HUES48 (cell line): ENCODE results near the gene IPPK.
"Not testable (repeated sequence)": the region's sequence is repeated elsewhere in the genome, so short reads cannot be mapped to it uniquely, and the experiment has no call there.

ENCODE experiments used
- H3K27ac ChIP-seq: one replicate; pipeline ENCODE4 v1.7.0; 2013; ENCODE audit warnings: low read depth, low read length, inconsistent platforms
- H3K27me3 ChIP-seq: 2 replicates; pipeline ENCODE4 v1.6.1; 2013; ENCODE audit warnings: mild to moderate bottlenecking, low read length; ENCODE audit not compliant: control insufficient read depth, insufficient read depth
- H3K36me3 ChIP-seq: 2 replicates; pipeline ENCODE4 v1.6.1; 2013; ENCODE audit warnings: low read length; ENCODE audit not compliant: control insufficient read depth, insufficient read depth
- H3K4me1 ChIP-seq: 2 replicates; pipeline ENCODE4 v1.6.1; 2013; ENCODE audit warnings: mild to moderate bottlenecking, low read length; ENCODE audit not compliant: control insufficient read depth, insufficient read depth
- H3K4me3 ChIP-seq: 2 replicates; pipeline ENCODE4 v1.5.1; 2013; ENCODE audit warnings: mild to moderate bottlenecking, low read depth, low read length
- H3K9ac ChIP-seq: 2 replicates; pipeline ENCODE4 v1.6.1; 2013; ENCODE audit warnings: mild to moderate bottlenecking, low read depth, low read length, moderate library complexity
- H3K9me3 ChIP-seq: 2 replicates; pipeline ENCODE4 v1.6.1; 2013; ENCODE audit warnings: low read length; ENCODE audit not compliant: control insufficient read depth, insufficient read depth

Gene IPPK

GRCh38 chr9:92602413-92602812 is 67.5 kb downstream of the IPPK start:
- Histone ChIP-seq H3K9ac (no peak overlapping the region), H3K27me3 (no peaks in the 10 kb centered on the region), H3K9me3 (peaks cover 4% of the 10 kb centered on the region; the same call in 1 of the 2 replicates), H3K4me1 (no peaks in the 10 kb centered on the region), H3K4me3 (no peak overlapping the region), H3K36me3 (no peaks in the 10 kb centered on the region), H3K27ac (no peak overlapping the region)

DNA sequence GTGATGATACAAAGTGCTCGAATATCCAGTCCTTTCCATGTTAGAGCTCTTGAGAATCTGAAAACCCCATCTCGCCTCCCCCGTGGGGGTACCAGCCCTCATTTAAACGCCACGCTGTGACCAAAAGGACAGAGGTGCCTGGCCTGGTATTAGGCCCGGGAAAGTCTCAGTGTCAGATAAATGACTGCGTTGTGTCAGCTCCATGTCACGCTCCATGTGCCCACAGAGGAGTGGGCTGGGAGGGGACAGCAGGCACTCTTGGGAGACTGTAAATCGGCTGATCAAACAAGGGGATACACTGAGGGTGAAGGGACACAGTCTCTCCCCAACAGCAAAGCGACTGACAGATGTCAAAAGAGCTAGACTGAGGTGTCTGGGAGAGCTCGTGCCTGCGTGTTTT is 68.5 kb downstream of the IPPK start:
- Histone ChIP-seq H3K9me3 (peaks cover 4% of the 10 kb centered on the region; the same call in 1 of the 2 replicates), H3K4me3 (no peak overlapping the region), H3K9ac (no peak overlapping the region), H3K27me3 (no peaks in the 10 kb centered on the region), H3K36me3 (no peaks in the 10 kb centered on the region), H3K27ac (no peak overlapping the region), H3K4me1 (no peaks in the 10 kb centered on the region)

DNA sequence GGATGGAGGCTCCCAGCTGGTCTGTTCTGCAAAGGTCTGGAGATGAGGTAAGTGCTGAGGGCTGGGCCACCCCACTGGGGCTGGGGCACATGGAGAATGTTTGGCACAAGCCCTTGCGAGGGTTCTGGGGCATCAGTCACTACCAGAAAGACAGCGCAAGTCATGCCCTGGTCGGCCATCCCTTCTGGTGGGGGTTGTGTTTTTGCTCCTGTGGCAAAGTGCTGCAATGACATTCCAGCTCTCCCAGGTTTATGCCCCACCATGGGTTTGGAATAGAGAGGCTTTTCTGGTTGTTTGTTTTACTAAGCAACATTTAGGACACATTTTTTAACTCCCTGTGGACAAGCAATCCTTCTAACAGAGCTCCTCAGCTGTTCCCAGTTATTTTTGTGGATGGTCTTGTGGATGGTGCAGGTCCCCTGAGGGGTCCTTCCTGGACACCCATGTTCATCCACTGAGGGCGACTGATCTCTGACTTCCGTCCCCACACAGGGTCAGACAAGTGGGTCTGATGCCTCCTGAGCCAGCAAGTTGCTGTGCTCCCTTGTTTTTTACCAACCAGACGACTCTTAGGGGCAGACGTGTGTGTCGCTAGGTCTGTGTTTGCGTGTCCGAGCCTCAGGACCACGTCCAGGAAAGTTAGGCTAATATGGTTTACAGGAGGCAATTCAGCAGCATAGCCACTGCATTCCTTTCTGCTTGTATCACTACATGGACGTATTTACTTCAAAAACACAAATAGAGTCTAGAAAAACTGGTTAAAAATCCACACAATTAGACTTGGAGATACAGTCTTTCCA is 69.3 kb downstream of the IPPK start:
- Histone ChIP-seq H3K9me3 (peaks cover 4% of the 10 kb centered on the region; the same call in 1 of the 2 replicates), H3K36me3 (no peaks in the 10 kb centered on the region), H3K27me3 (no peaks in the 10 kb centered on the region), H3K27ac (no peak overlapping the region), H3K4me3 (no peak overlapping the region), H3K9ac (no peak overlapping the region), H3K4me1 (no peaks in the 10 kb centered on the region)

- Histone ChIP-seq H3K9me3 (peaks cover 4% of the 10 kb centered on the region; the same call in 1 of the 2 replicates), H3K27me3 (no peaks in the 10 kb centered on the region), H3K27ac (no peak overlapping the region), H3K4me1 (no peaks in the 10 kb centered on the region), H3K9ac (no peak overlapping the region), H3K36me3 (no peaks in the 10 kb centered on the region), H3K4me3 (no peak overlapping the region)
Observed at GRCh38 chr9:92599938-92600461, 69.9 kb downstream of the IPPK start.

DNA sequence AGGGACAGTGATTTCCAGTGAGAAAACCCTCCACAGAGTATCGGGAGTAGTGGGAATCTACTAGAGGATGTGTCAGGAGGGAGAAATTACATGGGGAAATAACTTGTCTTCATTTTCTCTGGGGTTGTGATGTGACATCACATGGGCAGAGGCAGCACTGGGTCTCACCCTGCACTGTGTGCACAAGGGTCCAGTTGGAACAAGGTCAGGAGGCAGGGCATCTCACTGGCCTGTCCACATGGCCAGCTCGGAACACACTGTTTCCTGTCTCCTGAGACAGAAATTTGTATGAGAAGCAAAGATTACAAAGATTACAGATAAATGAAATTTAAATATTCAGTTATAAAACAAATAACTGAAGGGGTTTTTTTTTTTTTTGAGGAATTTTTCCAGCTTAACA is 71.5 kb downstream of the IPPK start:
- Histone ChIP-seq H3K9me3 (no peaks in the 10 kb centered on the region), H3K27ac (no peak overlapping the region), H3K4me1 (no peaks in the 10 kb centered on the region), H3K9ac (no peak overlapping the region), H3K4me3 (no peak overlapping the region), H3K27me3 (no peaks in the 10 kb centered on the region), H3K36me3 (no peaks in the 10 kb centered on the region)

DNA sequence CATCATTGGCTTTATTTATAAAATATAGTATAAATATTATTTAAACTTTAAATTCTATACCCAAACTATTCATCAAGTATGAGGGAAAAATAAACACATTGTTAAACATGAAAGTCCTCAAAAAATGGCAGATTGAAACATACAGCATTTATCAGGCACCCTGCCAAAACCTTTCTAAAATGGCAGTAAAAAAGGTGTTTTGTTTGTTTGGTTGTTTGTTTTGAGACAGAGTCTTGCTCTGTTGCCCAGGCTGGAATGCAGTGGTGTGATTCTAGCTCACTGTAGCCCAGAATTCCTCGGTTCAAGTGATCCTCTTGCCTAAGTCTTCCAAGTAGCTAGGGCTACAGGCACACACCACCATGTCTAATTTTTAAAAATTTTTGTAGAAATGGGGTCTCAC is 74.0 kb downstream of the IPPK start:
- Histone ChIP-seq H3K27ac (no peak overlapping the region), H3K27me3 (no peaks in the 10 kb centered on the region), H3K36me3 (no peaks in the 10 kb centered on the region), H3K9ac (no peak overlapping the region), H3K4me1 (no peaks in the 10 kb centered on the region), H3K9me3 (no peaks in the 10 kb centered on the region), H3K4me3 (no peak overlapping the region)

DNA sequence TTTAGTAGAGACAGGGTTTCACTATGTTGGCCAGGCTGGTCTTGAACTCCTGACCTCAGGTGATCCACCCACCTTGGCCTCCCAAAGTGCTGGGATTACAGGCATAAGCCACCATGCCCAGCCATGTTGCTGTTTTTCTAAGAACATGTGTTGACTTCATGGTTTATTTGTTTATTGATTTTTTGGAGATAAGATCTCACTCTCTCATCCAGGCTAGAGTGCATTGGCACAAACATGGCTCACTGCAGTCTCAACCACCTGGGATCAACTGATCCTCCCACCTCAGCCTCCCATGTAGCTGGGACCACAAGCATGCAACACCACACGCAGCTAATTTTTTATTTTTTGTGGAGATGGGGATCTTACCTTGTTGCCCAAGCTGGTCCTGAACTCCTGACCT is 74.9 kb downstream of the IPPK start:
- H3K36me3 ChIP-seq, H3K9ac ChIP-seq, H3K27me3 ChIP-seq, H3K9me3 ChIP-seq, H3K4me1 ChIP-seq, H3K27ac ChIP-seq, H3K4me3 ChIP-seq: not testable (repeated sequence)

DNA sequence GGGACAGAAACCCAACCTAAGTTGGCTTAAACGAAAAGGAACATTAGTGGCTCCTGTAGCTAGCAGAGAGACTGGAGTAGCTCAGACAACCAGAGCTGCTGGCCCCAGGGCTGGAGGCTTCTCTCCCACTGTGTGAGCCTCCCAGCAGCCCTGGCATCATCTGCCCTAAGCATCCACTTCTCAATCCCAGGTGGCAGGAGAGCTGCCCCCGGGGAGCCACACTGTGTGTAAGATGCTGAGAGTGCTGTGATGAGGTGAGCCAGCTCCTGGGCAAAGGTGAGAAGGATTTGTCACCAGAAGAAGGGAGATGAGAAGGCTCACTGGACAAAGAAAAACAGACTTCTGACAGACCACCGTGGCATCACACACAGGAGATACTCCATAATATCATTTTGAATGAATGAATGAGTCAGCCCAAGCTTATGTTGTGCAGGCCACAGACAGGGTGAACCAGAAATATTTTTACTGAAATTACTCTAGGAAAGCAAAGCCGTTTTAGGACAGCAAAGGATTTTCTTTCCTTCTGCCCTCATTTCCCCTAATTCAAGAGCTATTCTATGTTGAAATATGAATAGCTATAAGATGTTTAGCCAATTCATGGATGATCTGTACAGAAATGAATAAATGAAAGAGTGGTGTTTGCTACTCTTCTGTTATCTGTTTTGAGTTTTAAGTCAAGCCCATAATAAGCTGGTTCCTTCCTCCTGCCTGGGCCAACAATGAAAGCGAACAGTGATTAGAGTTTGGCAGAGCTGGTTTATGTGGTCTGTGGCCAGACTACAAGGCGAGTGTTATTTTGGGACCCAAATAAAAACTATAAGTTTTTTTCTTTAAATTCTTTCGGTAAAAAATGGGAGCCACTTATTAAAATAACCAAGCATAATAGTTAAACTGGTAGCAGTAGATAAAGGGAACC is 76.7 kb downstream of the IPPK start:
- peaks cover 9% of the 10 kb centered on the region for H3K4me1 ChIP-seq
- H3K27ac ChIP-seq: no peak overlapping the region
- no peak overlapping the region for H3K9ac ChIP-seq
- no peaks in the 10 kb centered on the region for H3K27me3 ChIP-seq
- no peak overlapping the region for H3K4me3 ChIP-seq
- H3K9me3 ChIP-seq: no peaks in the 10 kb centered on the region
- H3K36me3 ChIP-seq: no peaks in the 10 kb centered on the region

DNA sequence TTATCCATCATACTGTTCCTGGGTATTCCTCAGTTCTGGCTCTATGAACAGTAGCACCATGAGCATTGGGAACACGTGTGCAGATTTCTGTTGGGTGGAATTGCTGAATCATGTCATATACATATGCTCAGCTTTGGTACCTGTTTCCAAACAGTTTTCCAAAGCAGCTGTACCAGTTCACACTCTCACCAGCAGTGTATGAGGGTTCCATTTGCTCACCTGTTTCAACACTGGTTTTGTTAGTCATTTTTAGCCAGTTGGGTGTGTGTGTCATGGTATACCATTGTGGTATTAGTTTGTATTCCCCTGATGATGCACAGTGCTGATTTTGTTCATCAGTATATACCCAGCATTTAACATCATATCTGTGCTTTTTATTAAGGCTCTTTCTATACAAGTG is 77.4 kb downstream of the IPPK start:
- Histone ChIP-seq H3K9me3 (no peaks in the 10 kb centered on the region), H3K4me3 (no peak overlapping the region), H3K27me3 (no peaks in the 10 kb centered on the region), H3K9ac (no peak overlapping the region), H3K4me1 (peaks cover 9% of the 10 kb centered on the region), H3K27ac (no peak overlapping the region), H3K36me3 (no peaks in the 10 kb centered on the region)

DNA sequence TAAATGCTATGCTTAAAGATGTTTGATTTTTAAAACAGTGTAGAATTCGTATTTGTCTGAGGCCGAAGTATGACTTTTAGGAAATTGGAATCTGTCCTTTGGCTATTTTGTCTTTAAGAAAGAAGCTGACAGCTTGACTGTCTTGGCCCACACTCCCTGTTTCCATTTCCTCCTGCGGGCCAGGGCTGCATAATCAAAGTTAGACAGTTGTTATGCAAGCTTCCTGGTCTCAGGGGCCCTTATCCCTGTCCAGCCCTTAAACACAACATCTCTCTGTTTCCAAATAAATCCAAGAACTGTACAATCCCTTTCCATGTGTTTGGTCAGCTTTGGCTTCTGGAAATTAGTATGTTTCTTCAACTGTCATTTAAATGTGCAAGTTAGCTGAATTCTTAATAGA is 79.6 kb downstream of the IPPK start:
- Histone ChIP-seq H3K27ac (no peak overlapping the region), H3K9me3 (no peaks in the 10 kb centered on the region), H3K27me3 (no peaks in the 10 kb centered on the region), H3K4me3 (no peak overlapping the region), H3K4me1 (peaks cover 9% of the 10 kb centered on the region), H3K36me3 (no peaks in the 10 kb centered on the region), H3K9ac (no peak overlapping the region)

GRCh38 chr9:92589923-92590322 is 80.0 kb downstream of the IPPK start:
- Histone ChIP-seq H3K27ac (no peak overlapping the region), H3K4me3 (no peak overlapping the region), H3K27me3 (no peaks in the 10 kb centered on the region), H3K36me3 (no peaks in the 10 kb centered on the region), H3K4me1 (peaks cover 9% of the 10 kb centered on the region), H3K9ac (no peak overlapping the region), H3K9me3 (no peaks in the 10 kb centered on the region)
